Measurements from ENCODE around the gene CALCA. TPM values are rescaled to one million over a fixed set of nuclear protein-coding genes. Genes with fewer than 3 reads are reported as not detected.

The CALCA gene
- total RNA-seq, 1 donor from 2014 or later: not detected

DNA sequence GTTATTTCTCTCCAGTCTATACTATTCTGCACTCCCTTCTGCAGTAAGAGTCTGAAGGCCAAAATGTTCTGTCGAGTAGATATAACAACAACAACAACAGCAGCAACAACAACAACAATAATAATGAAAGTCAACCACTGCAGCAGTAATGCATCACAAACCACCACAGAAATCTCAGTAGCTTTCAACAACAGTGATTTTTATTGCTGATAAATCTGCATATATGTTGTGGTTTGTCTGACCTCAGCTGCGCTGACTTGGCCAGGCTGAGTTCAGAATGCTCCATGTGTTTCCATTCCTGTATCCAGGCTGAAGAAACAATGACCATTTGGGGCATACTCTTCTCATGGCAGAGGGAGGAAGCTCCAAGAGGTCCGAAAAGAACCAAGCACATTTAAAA, 47.8 kb downstream of the CALCA start:
- Mint-ChIP-seq H3K9me3 (ENCODE audit: unreplicated experiment) (no peaks in the 10 kb centered on the region), H3K4me1 (ENCODE audit: unreplicated experiment) (no peaks in the 10 kb centered on the region), H3K27me3 (ENCODE audit: unreplicated experiment) (peaks cover 10% of the 10 kb centered on the region)

More for the DNA sequence above, 47.8 kb downstream of the CALCA start:
- Mint-ChIP-seq H3K4me3 (ENCODE audit: unreplicated experiment) (no peak overlapping the region), H3K36me3 (ENCODE audit: unreplicated experiment) (no peaks in the 10 kb centered on the region), H3K27ac (ENCODE audit: unreplicated experiment) (no peak overlapping the region)
- DNase-seq (ENCODE audit: extremely low spot score, unreplicated experiment): no peak
- TF ChIP-seq, protein P1, sequence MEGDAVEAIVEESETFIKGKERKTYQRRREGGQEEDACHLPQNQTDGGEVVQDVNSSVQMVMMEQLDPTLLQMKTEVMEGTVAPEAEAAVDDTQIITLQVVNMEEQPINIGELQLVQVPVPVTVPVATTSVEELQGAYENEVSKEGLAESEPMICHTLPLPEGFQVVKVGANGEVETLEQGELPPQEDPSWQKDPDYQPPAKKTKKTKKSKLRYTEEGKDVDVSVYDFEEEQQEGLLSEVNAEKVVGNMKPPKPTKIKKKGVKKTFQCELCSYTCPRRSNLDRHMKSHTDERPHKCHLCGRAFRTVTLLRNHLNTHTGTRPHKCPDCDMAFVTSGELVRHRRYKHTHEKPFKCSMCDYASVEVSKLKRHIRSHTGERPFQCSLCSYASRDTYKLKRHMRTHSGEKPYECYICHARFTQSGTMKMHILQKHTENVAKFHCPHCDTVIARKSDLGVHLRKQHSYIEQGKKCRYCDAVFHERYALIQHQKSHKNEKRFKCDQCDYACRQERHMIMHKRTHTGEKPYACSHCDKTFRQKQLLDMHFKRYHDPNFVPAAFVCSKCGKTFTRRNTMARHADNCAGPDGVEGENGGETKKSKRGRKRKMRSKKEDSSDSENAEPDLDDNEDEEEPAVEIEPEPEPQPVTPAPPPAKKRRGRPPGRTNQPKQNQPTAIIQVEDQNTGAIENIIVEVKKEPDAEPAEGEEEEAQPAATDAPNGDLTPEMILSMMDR (IDR thresholded peaks at IDR 0.05): no peak

Other genes with a start within 250 kb of the CALCA start
- gene CYP2R1, start 80.1 kb downstream of the CALCA start, total RNA-seq: 6.4 and 7.0 TPM in 2 replicates
- gene CALCB, start 101.2 kb upstream of the CALCA start, total RNA-seq: not detected in 2 replicates
- not detected in 2 replicates for gene INSC, start 142.6 kb upstream of the CALCA start, total RNA-seq